ENCODE measurements around the gene MAP1LC3C.

Gene MAP1LC3C

DNA sequence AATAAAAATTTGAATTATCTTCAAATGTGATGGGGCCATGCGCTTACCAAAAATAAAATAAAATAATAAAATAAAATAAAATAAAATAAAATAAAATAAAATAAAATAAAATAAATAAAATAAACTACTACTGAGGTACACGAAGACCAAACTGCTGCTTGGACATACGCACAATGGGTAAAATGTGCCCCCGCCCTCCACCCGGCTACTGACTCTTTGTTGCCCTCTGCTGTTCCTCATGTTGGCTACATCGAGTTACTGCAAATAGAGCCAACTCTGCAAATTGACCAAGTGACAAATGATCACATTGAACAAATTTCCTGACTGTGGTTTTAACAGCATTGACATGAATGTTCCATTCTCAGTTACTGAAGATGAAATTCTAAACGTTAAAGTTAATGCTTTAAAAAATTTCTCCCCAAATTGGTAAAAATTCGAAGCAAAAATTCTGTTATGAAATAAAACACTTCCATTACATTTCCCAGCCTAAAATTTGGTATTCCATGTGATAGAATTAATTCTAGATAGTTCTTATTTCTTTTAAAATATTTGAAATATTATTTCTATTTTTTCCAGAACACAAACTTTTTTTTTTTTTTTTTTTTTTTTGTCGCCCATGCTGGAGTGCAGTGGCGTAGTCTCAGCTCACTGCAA is 18.8 kb upstream of the MAP1LC3C start:
- no peaks in the 10 kb centered on the region for H3K4me1 ChIP-seq (ENCODE audit: low read depth, poor library complexity, severe bottlenecking)
- H3K27ac ChIP-seq, result no peak overlapping the region
- H2AFZ ChIP-seq (ENCODE audit: low read depth), result no peak overlapping the region
- no peak overlapping the region for H3K4me2 ChIP-seq
- no peaks in the 10 kb centered on the region for H3K79me2 ChIP-seq (ENCODE audit: insufficient read depth, low read depth)
- no peak overlapping the region for H3K9ac ChIP-seq
- no peaks in the 10 kb centered on the region for H3K27me3 ChIP-seq (ENCODE audit: insufficient read depth, low read depth)
- H3K4me3 ChIP-seq (IDR thresholded peaks at IDR 0.05; ENCODE audit: insufficient read depth, low read depth, low read length), result no peak overlapping the region
- no peaks in the 10 kb centered on the region for H4K20me1 ChIP-seq (ENCODE audit: insufficient read depth)
- TF ChIP-seq, protein P1, sequence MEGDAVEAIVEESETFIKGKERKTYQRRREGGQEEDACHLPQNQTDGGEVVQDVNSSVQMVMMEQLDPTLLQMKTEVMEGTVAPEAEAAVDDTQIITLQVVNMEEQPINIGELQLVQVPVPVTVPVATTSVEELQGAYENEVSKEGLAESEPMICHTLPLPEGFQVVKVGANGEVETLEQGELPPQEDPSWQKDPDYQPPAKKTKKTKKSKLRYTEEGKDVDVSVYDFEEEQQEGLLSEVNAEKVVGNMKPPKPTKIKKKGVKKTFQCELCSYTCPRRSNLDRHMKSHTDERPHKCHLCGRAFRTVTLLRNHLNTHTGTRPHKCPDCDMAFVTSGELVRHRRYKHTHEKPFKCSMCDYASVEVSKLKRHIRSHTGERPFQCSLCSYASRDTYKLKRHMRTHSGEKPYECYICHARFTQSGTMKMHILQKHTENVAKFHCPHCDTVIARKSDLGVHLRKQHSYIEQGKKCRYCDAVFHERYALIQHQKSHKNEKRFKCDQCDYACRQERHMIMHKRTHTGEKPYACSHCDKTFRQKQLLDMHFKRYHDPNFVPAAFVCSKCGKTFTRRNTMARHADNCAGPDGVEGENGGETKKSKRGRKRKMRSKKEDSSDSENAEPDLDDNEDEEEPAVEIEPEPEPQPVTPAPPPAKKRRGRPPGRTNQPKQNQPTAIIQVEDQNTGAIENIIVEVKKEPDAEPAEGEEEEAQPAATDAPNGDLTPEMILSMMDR (conservative IDR thresholded peaks at IDR 0.05; ENCODE audit: low read depth, low read length), result peak; percentile 73
- H3K36me3 ChIP-seq (ENCODE audit: insufficient read depth), result no peaks in the 10 kb centered on the region

DNA sequence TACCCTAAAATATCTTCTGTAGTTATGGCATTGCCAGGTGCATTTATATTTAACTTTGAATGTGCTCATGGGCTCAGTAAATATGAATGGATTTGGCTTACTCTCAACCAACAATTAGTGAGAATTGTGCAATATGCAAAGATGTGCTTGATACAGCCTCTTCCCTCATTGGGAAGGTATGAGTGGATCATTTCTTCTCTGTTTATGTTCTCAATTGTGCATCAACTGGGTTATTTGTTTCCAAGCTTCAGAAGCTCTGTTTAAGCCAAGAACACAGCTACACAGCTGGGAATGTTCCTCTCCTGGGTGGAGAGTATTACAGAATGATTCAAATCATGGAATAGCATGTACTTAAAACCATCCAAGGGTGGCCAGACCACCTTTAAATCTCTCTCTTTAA is 17.6 kb upstream of the MAP1LC3C start:
- Histone ChIP-seq H3K9ac (no peak overlapping the region), H3K4me1 (ENCODE audit: low read depth, poor library complexity, severe bottlenecking) (no peaks in the 10 kb centered on the region), H2AFZ (ENCODE audit: low read depth) (no peak overlapping the region), H3K4me3 (IDR thresholded peaks at IDR 0.05; ENCODE audit: insufficient read depth, low read depth, low read length) (no peak overlapping the region), H3K36me3 (ENCODE audit: insufficient read depth) (no peaks in the 10 kb centered on the region), H4K20me1 (ENCODE audit: insufficient read depth) (no peaks in the 10 kb centered on the region), H3K27ac (no peak overlapping the region), H3K4me2 (no peak overlapping the region), H3K27me3 (ENCODE audit: insufficient read depth, low read depth) (no peaks in the 10 kb centered on the region), H3K79me2 (ENCODE audit: insufficient read depth, low read depth) (no peaks in the 10 kb centered on the region)
- TF ChIP-seq, protein P1 (conservative IDR thresholded peaks at IDR 0.05; ENCODE audit: low read depth, low read length), result no peak

GRCh38 chr1:242011894-242012660 is 13.2 kb upstream of the MAP1LC3C start:
- H3K9ac ChIP-seq, result no peak overlapping the region
- no peaks in the 10 kb centered on the region for H3K4me1 ChIP-seq (ENCODE audit: low read depth, poor library complexity, severe bottlenecking)
- no peak overlapping the region for H3K27ac ChIP-seq
- no peak overlapping the region for H3K4me2 ChIP-seq
- H3K36me3 ChIP-seq (ENCODE audit: insufficient read depth), result no peaks in the 10 kb centered on the region
- TF ChIP-seq, protein P1 (conservative IDR thresholded peaks at IDR 0.05; ENCODE audit: low read depth, low read length), result no peak
- no peak overlapping the region for H3K4me3 ChIP-seq (IDR thresholded peaks at IDR 0.05; ENCODE audit: insufficient read depth, low read depth, low read length)
- H2AFZ ChIP-seq (ENCODE audit: low read depth), result no peak overlapping the region
- H3K27me3 ChIP-seq (ENCODE audit: insufficient read depth, low read depth), result no peaks in the 10 kb centered on the region
- H4K20me1 ChIP-seq (ENCODE audit: insufficient read depth), result no peaks in the 10 kb centered on the region
- no peaks in the 10 kb centered on the region for H3K79me2 ChIP-seq (ENCODE audit: insufficient read depth, low read depth)

DNA sequence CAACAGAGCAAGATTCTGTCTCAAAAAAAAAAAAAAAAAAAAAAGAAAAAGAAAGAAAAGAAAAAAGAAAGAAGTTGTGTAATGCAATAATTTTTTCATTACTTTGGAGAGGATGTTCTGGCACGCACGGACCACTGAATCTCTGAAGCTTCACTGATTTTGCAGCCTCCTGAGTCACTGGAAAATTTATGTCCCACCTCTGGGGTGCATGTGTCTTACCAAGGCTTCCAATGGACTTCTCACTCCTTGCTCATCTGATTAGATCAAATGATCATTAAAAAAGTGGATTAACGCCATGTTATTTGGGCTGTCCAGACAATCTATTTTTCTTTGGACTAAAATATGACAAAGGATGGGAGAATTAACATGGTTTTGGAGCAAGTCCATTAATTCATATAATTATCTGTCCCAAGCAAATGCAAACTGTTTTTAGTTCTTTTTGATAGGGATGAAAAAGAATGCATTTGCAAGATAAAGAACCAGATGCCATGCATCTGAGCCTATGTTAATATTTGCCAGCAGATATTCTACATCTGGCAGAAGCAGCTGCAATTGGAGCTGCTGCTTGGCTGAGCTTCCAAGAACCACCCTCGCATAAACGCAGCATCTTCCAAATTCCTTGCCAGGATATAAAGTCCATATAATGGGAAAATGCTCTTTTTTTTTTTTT is 10.1 kb upstream of the MAP1LC3C start:
- no peak overlapping the region for H3K4me3 ChIP-seq (IDR thresholded peaks at IDR 0.05; ENCODE audit: insufficient read depth, low read depth, low read length)
- H3K79me2 ChIP-seq (ENCODE audit: insufficient read depth, low read depth), result no peaks in the 10 kb centered on the region
- H2AFZ ChIP-seq (ENCODE audit: low read depth), result no peak overlapping the region
- H3K36me3 ChIP-seq (ENCODE audit: insufficient read depth), result no peaks in the 10 kb centered on the region
- H3K27ac ChIP-seq, result no peak overlapping the region
- no peak overlapping the region for H3K9ac ChIP-seq
- H4K20me1 ChIP-seq (ENCODE audit: insufficient read depth), result no peaks in the 10 kb centered on the region
- H3K27me3 ChIP-seq (ENCODE audit: insufficient read depth, low read depth), result no peaks in the 10 kb centered on the region
- H3K4me1 ChIP-seq (ENCODE audit: low read depth, poor library complexity, severe bottlenecking), result no peaks in the 10 kb centered on the region
- TF ChIP-seq, protein P1 (conservative IDR thresholded peaks at IDR 0.05; ENCODE audit: low read depth, low read length), result no peak
- no peak overlapping the region for H3K4me2 ChIP-seq
